Trophoblast cell (in vitro differentiated cells and primary cell): ENCODE measurements around the gene ARHGEF26.

Experiments used
- DNase-seq, 2 donors: peaks; one replicate each; pipeline ENCODE4 v3.0.0-alpha.2; 2016
- H2AFZ ChIP-seq: 2 replicates; pipeline ENCODE4 v1.6.1; 2013; ENCODE audit warnings: low read length, moderate library complexity, mild to moderate bottlenecking; ENCODE audit not compliant: insufficient read depth, poor library complexity
- H2AK5ac ChIP-seq: 2 replicates; pipeline ENCODE4 v1.6.1; 2013; ENCODE audit warnings: mild to moderate bottlenecking, low read length
- H2BK120ac ChIP-seq: 2 replicates; pipeline ENCODE4 v1.6.1; 2013; ENCODE audit warnings: low read length, mild to moderate bottlenecking, moderate library complexity; ENCODE audit not compliant: insufficient read depth, poor library complexity
- H2BK12ac ChIP-seq: 2 replicates; pipeline ENCODE4 v1.6.1; 2013; ENCODE audit warnings: mild to moderate bottlenecking, low read length, moderate library complexity
- H2BK5ac ChIP-seq: 2 replicates; pipeline ENCODE4 v1.6.1; 2013; ENCODE audit warnings: low read length, low read depth, moderate library complexity, mild to moderate bottlenecking; ENCODE audit not compliant: poor library complexity
- H3K14ac ChIP-seq: 2 replicates; pipeline ENCODE4 v1.6.1; 2013; ENCODE audit warnings: mild to moderate bottlenecking, low read length
- H3K18ac ChIP-seq: 2 replicates; pipeline ENCODE4 v1.6.1; 2013; ENCODE audit warnings: mild to moderate bottlenecking, low read length
- H3K23ac ChIP-seq: 2 replicates; pipeline ENCODE4 v1.6.1; 2013; ENCODE audit warnings: low read length
- H3K27ac ChIP-seq: 2 replicates; pipeline ENCODE4 v1.5.1; 2013; ENCODE audit warnings: low read depth, mild to moderate bottlenecking, inconsistent platforms, low read length, moderate library complexity
- H3K27me3 ChIP-seq: 2 replicates; pipeline ENCODE4 v1.6.1; 2013; ENCODE audit warnings: inconsistent platforms, mild to moderate bottlenecking, low read length, moderate library complexity; ENCODE audit not compliant: insufficient read depth
- H3K36me3 ChIP-seq, 2 experiments: 1 replicate in 1 of 2; 2 replicates in 1 of 2; pipeline ENCODE4 v1.6.1; 2013; ENCODE audit warnings: low read length in 2 of 2, mild to moderate bottlenecking in 2 of 2, moderate library complexity in 1 of 2; ENCODE audit not compliant: insufficient read depth in 2 of 2, control insufficient read depth in 1 of 2
- H3K4ac ChIP-seq: 2 replicates; pipeline ENCODE4 v1.6.1; 2013; ENCODE audit warnings: low read depth, mild to moderate bottlenecking, low read length, moderate library complexity
- H3K4me1 ChIP-seq, 2 experiments: 1 replicate in 1 of 2; 2 replicates in 1 of 2; pipeline ENCODE4 v1.6.1; 2013; ENCODE audit warnings: low read length in 2 of 2, mild to moderate bottlenecking in 2 of 2, moderate library complexity in 1 of 2; ENCODE audit not compliant: insufficient read depth in 2 of 2, control insufficient read depth in 1 of 2
- H3K4me2 ChIP-seq: 2 replicates; pipeline ENCODE4 v1.6.1; 2013; ENCODE audit warnings: inconsistent platforms, mild to moderate bottlenecking, low read length, moderate library complexity
- H3K4me3 ChIP-seq: 2 replicates; pipeline ENCODE4 v1.5.1; 2013; ENCODE audit warnings: mild to moderate bottlenecking, low read depth, low read length, inconsistent platforms
- H3K79me1 ChIP-seq: one replicate; pipeline ENCODE4 v1.6.1; 2013; ENCODE audit warnings: low read length
- H3K79me2 ChIP-seq: 2 replicates; pipeline ENCODE4 v1.6.1; 2013; ENCODE audit warnings: low read length, mild to moderate bottlenecking; ENCODE audit not compliant: control insufficient read depth, insufficient read depth, poor library complexity
- H3K9ac ChIP-seq: 2 replicates; pipeline ENCODE4 v1.6.1; 2013; ENCODE audit warnings: mild to moderate bottlenecking, low read length
- H3K9me3 ChIP-seq: 2 replicates; pipeline ENCODE4 v1.6.1; 2013; ENCODE audit warnings: low read depth, mild to moderate bottlenecking, control low read depth, inconsistent platforms, low read length; ENCODE audit not compliant: insufficient read depth
- H4K12ac ChIP-seq: 2 replicates; pipeline ENCODE4 v1.6.1; 2013; ENCODE audit warnings: low read depth, mild to moderate bottlenecking, low read length, moderate library complexity
- H4K8ac ChIP-seq: 2 replicates; pipeline ENCODE4 v1.6.1; 2013; ENCODE audit warnings: low read depth, mild to moderate bottlenecking, low read length, moderate library complexity
- H4K91ac ChIP-seq: one replicate; pipeline ENCODE4 v1.6.1; 2013; ENCODE audit warnings: low read depth, mild to moderate bottlenecking, low read length, moderate library complexity
- WGBS: extraction: QIAGEN DNeasy Blood & Tissue Kit; methylation state at CpG from one replicate; pipeline ENCODE4 v1.1.7; 2013; ENCODE audit warnings: missing lambda C conversion rate; ENCODE audit not compliant: insufficient read length, insufficient coverage; ENCODE audit errors: extremely low coverage; 5-methylcytosine and 5-hydroxymethylcytosine counted together

The ARHGEF26 gene

GRCh38 chr3:154242766-154243165 lies 121.6 kb downstream of the ARHGEF26 start:
- H3K18ac ChIP-seq: no peak overlapping the region
- H3K36me3 ChIP-seq: no peaks in the 10 kb centered on the region
- no peak overlapping the region for H3K9ac ChIP-seq
- H3K4me3 ChIP-seq: no peak overlapping the region
- H3K23ac ChIP-seq: no peak overlapping the region
- H3K4me2 ChIP-seq: no peak overlapping the region
- no peaks in the 10 kb centered on the region for H3K9me3 ChIP-seq
- peak in 1 of 2 donors; percentile 17 for DNase-seq
- H3K4ac ChIP-seq: no peak overlapping the region
- H2BK120ac ChIP-seq: no peak overlapping the region
- H3K79me2 ChIP-seq: no peaks in the 10 kb centered on the region
- peaks cover 3% of the 10 kb centered on the region for H3K79me1 ChIP-seq
- H4K12ac ChIP-seq: no peak overlapping the region
- no peak overlapping the region for H2AFZ ChIP-seq
- no peak overlapping the region for H3K14ac ChIP-seq
- no peak overlapping the region for H3K27ac ChIP-seq
- H3K4me1 ChIP-seq: peaks cover 6 to 11% of the 10 kb centered on the region in 2 experiments
- H3K27me3 ChIP-seq: no peaks in the 10 kb centered on the region
- H2BK12ac ChIP-seq: no peak overlapping the region
- no peak overlapping the region for H2BK5ac ChIP-seq
- no peak overlapping the region for H2AK5ac ChIP-seq
- no peak overlapping the region for H4K8ac ChIP-seq
- H4K91ac ChIP-seq: no peak overlapping the region
- no CpG with 5 or more reads among the region's 4 CpGs for WGBS

DNA sequence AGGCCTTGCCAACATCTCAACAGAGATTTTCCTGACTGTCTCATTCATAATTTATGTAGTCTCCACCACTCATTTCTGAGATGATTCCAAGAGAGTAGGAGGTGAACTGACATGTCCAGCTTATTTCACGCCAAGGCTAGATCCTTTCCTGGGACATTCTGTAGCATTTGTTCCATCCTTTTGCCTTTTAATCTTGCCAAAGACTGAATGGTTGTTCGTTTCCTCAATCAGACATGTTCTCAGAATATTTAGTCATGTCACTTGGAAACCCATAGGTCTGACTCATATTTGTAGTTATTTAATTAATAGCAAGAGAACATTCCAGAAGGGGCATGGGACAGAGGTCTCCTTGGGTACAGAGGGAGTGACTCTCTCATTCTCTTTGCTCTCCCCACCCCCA lies 122.2 kb downstream of the ARHGEF26 start:
- no CpG with 5 or more reads among the region's 2 CpGs for WGBS
- Histone ChIP-seq H3K79me1 (peaks cover 3% of the 10 kb centered on the region), H3K4me1 (peaks cover 6 to 11% of the 10 kb centered on the region in 2 experiments), H3K18ac (no peak overlapping the region), H3K4me2 (no peak overlapping the region), H2BK120ac (no peak overlapping the region), H3K9ac (no peak overlapping the region), H3K79me2 (no peaks in the 10 kb centered on the region), H3K4me3 (no peak overlapping the region), H2BK5ac (no peak overlapping the region), H4K91ac (no peak overlapping the region), H2AK5ac (no peak overlapping the region), H3K14ac (no peak overlapping the region), H4K8ac (no peak overlapping the region), H3K9me3 (no peaks in the 10 kb centered on the region), H3K36me3 (no peaks in the 10 kb centered on the region), H3K27me3 (no peaks in the 10 kb centered on the region), H3K4ac (no peak overlapping the region), H3K27ac (no peak overlapping the region), H2AFZ (no peak overlapping the region), H2BK12ac (no peak overlapping the region), H4K12ac (no peak overlapping the region), H3K23ac (no peak overlapping the region)
- no peak for DNase-seq

DNA sequence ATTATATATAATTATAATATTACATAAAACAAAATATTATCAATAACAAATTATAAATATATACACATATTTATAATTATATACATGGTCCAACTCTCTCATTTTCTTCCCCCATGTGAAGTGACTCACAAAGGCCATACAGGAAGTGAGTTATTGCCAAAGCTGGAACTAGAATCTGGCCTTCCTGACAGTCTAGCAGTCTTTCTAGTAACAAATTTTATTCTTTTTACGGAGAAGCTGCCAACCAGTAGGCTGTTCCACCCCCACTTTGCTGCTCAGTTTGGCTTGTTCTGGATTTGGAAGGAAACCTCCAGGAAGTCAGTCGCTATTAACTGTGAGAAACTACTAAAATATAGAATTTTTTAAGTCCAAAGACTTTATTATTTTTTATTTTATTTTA lies 123.5 kb downstream of the ARHGEF26 start:
- Histone ChIP-seq H3K14ac (no peak overlapping the region), H3K4me1 (peaks cover 6 to 11% of the 10 kb centered on the region in 2 experiments), H2BK12ac (no peak overlapping the region)

GRCh38 chr3:154247806-154248415 lies 126.7 kb downstream of the ARHGEF26 start:
- H4K91ac ChIP-seq: no peak overlapping the region
- H2AK5ac ChIP-seq: no peak overlapping the region
- H3K18ac ChIP-seq: no peak overlapping the region
- WGBS: no CpG with 5 or more reads among the region's 2 CpGs
- no peaks in the 10 kb centered on the region for H3K79me1 ChIP-seq
- no peaks in the 10 kb centered on the region for H3K79me2 ChIP-seq
- H2BK5ac ChIP-seq: no peak overlapping the region
- no peak overlapping the region for H2AFZ ChIP-seq
- H3K27ac ChIP-seq: no peak overlapping the region
- peaks cover 0 to under 1% of the 10 kb centered on the region in 2 experiments for H3K4me1 ChIP-seq
- no peaks in the 10 kb centered on the region for H3K27me3 ChIP-seq
- no peak for DNase-seq
- no peak overlapping the region for H4K8ac ChIP-seq
- H3K14ac ChIP-seq: no peak overlapping the region
- H3K9ac ChIP-seq: no peak overlapping the region
- no peak overlapping the region for H3K4ac ChIP-seq
- no peak overlapping the region for H2BK12ac ChIP-seq
- H3K23ac ChIP-seq: no peak overlapping the region
- H3K36me3 ChIP-seq: peaks cover 2 to 7% of the 10 kb centered on the region in 2 experiments
- no peaks in the 10 kb centered on the region for H3K9me3 ChIP-seq
- H3K4me2 ChIP-seq: no peak overlapping the region
- no peak overlapping the region for H4K12ac ChIP-seq
- H3K4me3 ChIP-seq: no peak overlapping the region
- H2BK120ac ChIP-seq: no peak overlapping the region

More for the DNA sequence above, 123.5 kb downstream of the ARHGEF26 start:
- no CpG with 5 or more reads among the region's 2 CpGs for WGBS
- no peak overlapping the region for H3K18ac ChIP-seq
- no peak overlapping the region for H2BK5ac ChIP-seq
- H3K4ac ChIP-seq: no peak overlapping the region
- H3K79me2 ChIP-seq: no peaks in the 10 kb centered on the region
- H2AFZ ChIP-seq: no peak overlapping the region
- no peaks in the 10 kb centered on the region for H3K27me3 ChIP-seq
- no peak overlapping the region for H4K12ac ChIP-seq
- no peak overlapping the region for H3K9ac ChIP-seq
- peaks cover 3% of the 10 kb centered on the region for H3K79me1 ChIP-seq
- H3K4me3 ChIP-seq: no peak overlapping the region
- H3K36me3 ChIP-seq: peaks cover 0 to 2% of the 10 kb centered on the region in 2 experiments
- no peak for DNase-seq
- H3K9me3 ChIP-seq: no peaks in the 10 kb centered on the region
- no peak overlapping the region for H4K8ac ChIP-seq
- no peak overlapping the region for H3K27ac ChIP-seq
- H4K91ac ChIP-seq: no peak overlapping the region
- H2AK5ac ChIP-seq: no peak overlapping the region
- no peak overlapping the region for H3K4me2 ChIP-seq
- H2BK120ac ChIP-seq: no peak overlapping the region
- no peak overlapping the region for H3K23ac ChIP-seq
